ENCODE data around the gene UNC5CL. TPM values are rescaled to one million over a fixed set of nuclear protein-coding genes. Genes with fewer than 3 reads are reported as not detected.

UNC5CL gene
- total and polyA plus RNA-seq, 2 donors (not counting 1 experiment from before 2014, with no cell fraction given) = 0.01 to 0.17 TPM

GRCh38 chr6:41058783-41059181 is 19.8 kb upstream of the UNC5CL start:
- no peak overlapping the region for H3K4me3 ChIP-seq (replicated peaks in 1 of 4; ENCODE audit: control extremely low read depth in 1 of 4, insufficient read depth in 1 of 4, low read depth in 3 of 4, low read length in 4 of 4)
- H3K79me2 ChIP-seq (ENCODE audit: control insufficient read depth, insufficient read depth, low read length) = no peaks in the 10 kb centered on the region
- H3K9me3 ChIP-seq (ENCODE audit: control insufficient read depth, insufficient read depth, low read depth, low read length) = no peaks in the 10 kb centered on the region
- no peak for DNase-seq (ENCODE audit: low read depth in 2 of 2)
- no peaks in the 10 kb centered on the region for H4K20me1 ChIP-seq (ENCODE audit: control insufficient read depth, extremely low read depth, insufficient read depth, low read length)
- no peak overlapping the region for H3K4me2 ChIP-seq (ENCODE audit: extremely low read depth, insufficient read depth, low read length)
- no peaks in the 10 kb centered on the region for H3K36me3 ChIP-seq (ENCODE audit: control insufficient read depth, insufficient read depth, low read length)
- H3K4me1 ChIP-seq (ENCODE audit: control insufficient read depth, extremely low read depth, insufficient read depth, low read length) = no peaks in the 10 kb centered on the region
- no peak overlapping the region for H3K9ac ChIP-seq (ENCODE audit: insufficient read depth, low read length)
- no peak for TF ChIP-seq CTCF (conservative IDR thresholded peaks at IDR 0.05 in 1 of 2, IDR thresholded peaks at IDR 0.05 in 1 of 2; ENCODE audit: low read depth in 1 of 2, low read length in 2 of 2)
- no peak for TF ChIP-seq EZH2 (IDR thresholded peaks at IDR 0.05; ENCODE audit: low read length, missing control alignments)
- H2AFZ ChIP-seq (ENCODE audit: low read length) = no peak overlapping the region
- H3K27ac ChIP-seq (ENCODE audit: insufficient read depth, low read length) = no peak overlapping the region
- no peaks in the 10 kb centered on the region for H3K27me3 ChIP-seq (ENCODE audit: control insufficient read depth, insufficient read depth, low read length)

DNA sequence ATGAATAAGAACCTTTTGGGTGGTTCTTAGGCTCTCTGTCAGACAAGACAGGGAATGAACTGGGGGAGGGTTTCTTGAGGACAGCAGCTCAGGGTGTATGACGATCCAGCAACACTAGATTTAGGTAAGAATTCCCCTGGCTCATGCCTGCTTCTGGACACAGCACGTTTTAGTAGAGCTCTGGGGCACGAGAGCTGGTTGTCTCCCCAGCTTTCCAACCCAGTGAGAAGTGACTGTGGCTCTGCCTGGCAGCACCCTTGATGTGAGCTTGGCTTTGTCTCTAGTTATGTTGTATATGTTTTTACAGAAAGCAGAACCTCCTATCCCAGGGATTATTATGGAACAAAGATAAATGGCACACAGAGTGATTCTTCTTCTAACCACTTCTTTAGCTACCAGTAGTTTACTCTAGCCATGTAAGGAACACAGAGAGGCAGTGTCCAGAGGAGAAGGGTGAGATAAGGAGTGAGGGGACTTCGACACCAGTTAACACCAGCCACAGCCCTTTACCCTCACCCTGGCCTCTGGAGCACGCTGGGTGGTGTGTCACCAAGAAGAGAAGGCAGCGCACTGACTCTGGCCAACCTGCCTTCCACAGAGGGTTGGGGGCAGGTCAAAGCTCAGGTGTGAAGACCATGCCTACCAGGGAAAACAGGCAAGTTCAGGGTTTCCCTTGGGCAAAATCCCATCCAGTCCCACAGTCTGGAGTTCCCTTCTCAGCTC is 17.9 kb upstream of the UNC5CL start:
- no peak for DNase-seq (ENCODE audit: low read depth in 2 of 2)
- no peak overlapping the region for H2AFZ ChIP-seq (ENCODE audit: low read length)
- H3K4me3 ChIP-seq (replicated peaks in 1 of 4; ENCODE audit: control extremely low read depth in 1 of 4, insufficient read depth in 1 of 4, low read depth in 3 of 4, low read length in 4 of 4) = no peak overlapping the region
- no peaks in the 10 kb centered on the region for H3K36me3 ChIP-seq (ENCODE audit: control insufficient read depth, insufficient read depth, low read length)
- H3K9ac ChIP-seq (ENCODE audit: insufficient read depth, low read length) = no peak overlapping the region
- no peaks in the 10 kb centered on the region for H3K79me2 ChIP-seq (ENCODE audit: control insufficient read depth, insufficient read depth, low read length)
- H4K20me1 ChIP-seq (ENCODE audit: control insufficient read depth, extremely low read depth, insufficient read depth, low read length) = no peaks in the 10 kb centered on the region
- no peak for TF ChIP-seq EZH2 (IDR thresholded peaks at IDR 0.05; ENCODE audit: low read length, missing control alignments)
- TF ChIP-seq CTCF (conservative IDR thresholded peaks at IDR 0.05 in 1 of 2, IDR thresholded peaks at IDR 0.05 in 1 of 2; ENCODE audit: low read depth in 1 of 2, low read length in 2 of 2) = no peak
- H3K9me3 ChIP-seq (ENCODE audit: control insufficient read depth, insufficient read depth, low read depth, low read length) = no peaks in the 10 kb centered on the region
- H3K4me2 ChIP-seq (ENCODE audit: extremely low read depth, insufficient read depth, low read length) = no peak overlapping the region
- no peaks in the 10 kb centered on the region for H3K27me3 ChIP-seq (ENCODE audit: control insufficient read depth, insufficient read depth, low read length)
- no peak overlapping the region for H3K27ac ChIP-seq (ENCODE audit: insufficient read depth, low read length)
- no peaks in the 10 kb centered on the region for H3K4me1 ChIP-seq (ENCODE audit: control insufficient read depth, extremely low read depth, insufficient read depth, low read length)

DNA sequence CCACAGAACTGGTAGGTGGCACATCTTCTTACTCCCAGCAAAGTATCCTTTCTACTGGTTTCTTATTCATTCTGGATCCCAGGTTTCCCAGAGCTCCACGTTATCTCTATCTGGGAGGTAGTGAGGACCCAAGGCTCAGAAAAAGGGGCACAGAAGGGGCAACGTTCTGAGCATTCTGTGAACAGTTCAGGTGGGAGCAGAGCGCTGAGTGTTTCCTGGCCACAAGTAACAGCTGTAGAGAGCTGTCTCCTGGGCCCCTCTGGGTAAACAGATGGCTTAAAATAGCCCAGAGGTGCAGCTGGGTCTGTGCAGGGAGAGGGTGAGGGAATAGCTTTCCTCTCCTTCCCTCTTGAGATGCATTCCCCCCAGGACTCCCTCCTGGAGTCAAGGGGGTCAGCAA is 16.1 kb upstream of the UNC5CL start:
- no peak overlapping the region for H2AFZ ChIP-seq (ENCODE audit: low read length)
- no peaks in the 10 kb centered on the region for H3K36me3 ChIP-seq (ENCODE audit: control insufficient read depth, insufficient read depth, low read length)
- H3K4me2 ChIP-seq (ENCODE audit: extremely low read depth, insufficient read depth, low read length) = no peak overlapping the region
- no peak for TF ChIP-seq EZH2 (IDR thresholded peaks at IDR 0.05; ENCODE audit: low read length, missing control alignments)
- no peak for TF ChIP-seq CTCF (conservative IDR thresholded peaks at IDR 0.05 in 1 of 2, IDR thresholded peaks at IDR 0.05 in 1 of 2; ENCODE audit: low read depth in 1 of 2, low read length in 2 of 2)
- no peak overlapping the region for H3K27ac ChIP-seq (ENCODE audit: insufficient read depth, low read length)
- no peaks in the 10 kb centered on the region for H3K79me2 ChIP-seq (ENCODE audit: control insufficient read depth, insufficient read depth, low read length)
- no peaks in the 10 kb centered on the region for H3K27me3 ChIP-seq (ENCODE audit: control insufficient read depth, insufficient read depth, low read length)
- H3K4me3 ChIP-seq (replicated peaks in 1 of 4; ENCODE audit: control extremely low read depth in 1 of 4, insufficient read depth in 1 of 4, low read depth in 3 of 4, low read length in 4 of 4) = no peak overlapping the region
- DNase-seq (ENCODE audit: low read depth in 2 of 2) = no peak
- H4K20me1 ChIP-seq (ENCODE audit: control insufficient read depth, extremely low read depth, insufficient read depth, low read length) = no peaks in the 10 kb centered on the region
- H3K4me1 ChIP-seq (ENCODE audit: control insufficient read depth, extremely low read depth, insufficient read depth, low read length) = no peaks in the 10 kb centered on the region
- no peak overlapping the region for H3K9ac ChIP-seq (ENCODE audit: insufficient read depth, low read length)
- H3K9me3 ChIP-seq (ENCODE audit: control insufficient read depth, insufficient read depth, low read depth, low read length) = no peaks in the 10 kb centered on the region

All from fibroblast of lung (primary cell).